Muscle of back (tissue), 11 donors: ENCODE data around the gene ZNF341. TPM values are rescaled to one million over a fixed set of nuclear protein-coding genes. Genes with fewer than 3 reads are reported as not detected.

Experiments used
- DNase-seq, 3 donors: peaks; one replicate each; pipeline versions ENCODE4 v3.0.0 to v3.0.0-alpha.2; 2013
- polyA plus RNA-seq, 10 donors: library from polyadenylated mRNA; unstranded; fragments of 120-200 nt; gene quantifications; one replicate each; pipeline ENCODE4 v1.2.1, GENCODE V29; 2013; ENCODE audit not compliant: insufficient read length in 10 of 10

Gene ZNF341
- polyA plus RNA-seq, 10 donors: 2.2 to 3.6 (median 2.7) TPM

DNA sequence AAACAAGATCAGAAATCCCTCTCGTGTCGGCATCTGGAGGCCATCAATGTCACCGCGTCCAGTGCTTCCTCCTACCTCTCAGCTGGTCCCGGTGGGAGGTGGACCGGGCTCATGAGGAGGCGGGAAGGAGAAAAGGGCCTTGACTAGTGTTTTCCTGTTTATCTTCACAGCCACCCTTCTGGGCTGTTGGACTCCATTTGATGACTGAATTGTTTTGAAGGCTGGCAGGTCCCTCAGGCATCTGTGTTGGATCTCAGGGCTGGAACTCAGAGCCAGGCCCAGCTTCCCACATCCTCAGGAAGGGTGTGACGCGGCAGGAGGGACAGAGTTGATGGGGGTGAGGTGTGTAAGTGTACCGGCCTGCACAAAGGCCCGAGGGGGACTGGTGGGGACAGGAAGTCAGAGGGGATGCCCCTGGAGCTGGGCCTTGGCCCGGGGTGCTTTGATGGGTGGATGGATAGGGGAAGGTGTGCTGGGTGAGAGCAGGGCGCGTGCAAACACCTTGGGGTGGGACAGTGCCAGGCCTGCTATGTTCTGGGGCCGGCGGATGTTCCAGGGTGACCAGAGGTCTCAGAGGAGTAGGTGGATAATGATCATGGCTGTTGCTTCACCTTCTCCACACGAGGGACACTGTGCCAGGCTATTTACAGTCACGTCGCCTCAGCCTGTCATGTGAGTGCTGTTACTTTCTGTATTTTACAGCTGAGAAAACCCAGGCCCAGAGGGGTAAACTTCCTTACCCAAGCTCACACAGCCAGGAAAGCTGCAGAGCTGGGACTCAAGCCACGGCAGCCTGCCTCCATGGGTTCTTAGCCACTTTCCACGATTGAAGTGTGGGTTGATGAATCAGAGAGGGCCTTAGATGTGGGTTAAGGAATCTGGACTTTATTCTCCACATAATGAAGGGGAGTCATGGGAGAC is 61.5 kb downstream of the ZNF341 start:
- peak in 1 of 3 donors; percentile 15 for DNase-seq

DNA sequence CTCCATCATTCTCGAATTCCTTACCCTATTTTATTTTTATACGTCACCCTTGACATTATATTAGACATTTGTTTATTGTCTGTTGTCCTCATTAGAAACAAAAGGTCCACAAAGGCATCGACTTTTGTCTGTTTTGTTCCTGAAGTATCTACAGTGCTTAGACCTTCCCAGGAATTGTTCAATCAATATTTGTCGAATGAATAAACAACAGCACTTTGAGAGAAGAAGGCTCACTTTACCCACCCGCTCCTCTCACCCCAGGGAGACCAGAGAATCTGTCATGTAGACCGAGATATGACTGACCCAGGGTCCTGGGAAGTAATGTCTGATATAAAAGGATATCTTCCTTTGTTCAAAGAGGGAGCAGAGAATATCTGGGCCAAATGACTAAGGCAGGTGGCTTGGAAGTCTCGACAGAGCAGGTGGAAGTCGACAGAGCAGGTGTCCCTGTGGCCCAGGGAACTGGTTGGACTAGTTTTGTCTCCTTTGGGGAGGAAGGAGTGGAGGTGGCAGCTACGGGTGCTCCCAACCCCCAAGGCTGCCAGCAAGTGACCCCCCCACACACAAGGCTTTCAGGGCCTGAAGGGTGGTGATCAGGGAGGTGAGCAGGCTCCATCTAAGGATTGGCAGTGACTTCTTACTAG is 64.6 kb downstream of the ZNF341 start:
- no peak for DNase-seq

DNA sequence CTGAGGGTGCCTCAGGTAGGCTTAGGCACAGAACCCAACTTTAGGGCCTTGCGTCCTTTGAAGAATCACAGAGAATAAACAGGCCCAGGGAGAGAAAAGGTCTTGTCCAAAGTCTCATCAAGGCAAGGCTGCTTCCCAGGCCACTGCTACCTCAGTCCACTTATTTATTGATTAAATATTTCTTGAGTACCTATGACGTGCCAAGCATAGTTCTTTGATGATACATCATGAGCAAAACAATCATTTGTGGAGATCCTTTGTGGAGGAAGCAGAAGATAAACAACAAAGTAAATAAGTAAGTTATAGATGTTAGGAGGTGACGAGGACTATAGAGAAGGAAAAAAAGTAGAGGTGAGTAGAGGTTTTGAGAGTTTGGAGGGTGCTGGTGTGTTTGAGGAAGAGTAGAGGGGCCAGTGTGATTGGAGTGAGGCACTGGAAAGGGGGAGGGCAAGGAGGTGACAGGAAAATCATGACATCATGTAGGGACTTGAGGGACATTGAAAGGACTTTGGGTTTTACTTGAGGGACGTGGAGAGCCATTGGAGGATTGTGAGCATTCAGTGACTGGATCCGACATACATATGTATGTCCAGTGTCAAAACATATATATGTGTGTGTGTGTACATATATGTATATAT is 65.2 kb downstream of the ZNF341 start:
- DNase-seq: no peak

DNA sequence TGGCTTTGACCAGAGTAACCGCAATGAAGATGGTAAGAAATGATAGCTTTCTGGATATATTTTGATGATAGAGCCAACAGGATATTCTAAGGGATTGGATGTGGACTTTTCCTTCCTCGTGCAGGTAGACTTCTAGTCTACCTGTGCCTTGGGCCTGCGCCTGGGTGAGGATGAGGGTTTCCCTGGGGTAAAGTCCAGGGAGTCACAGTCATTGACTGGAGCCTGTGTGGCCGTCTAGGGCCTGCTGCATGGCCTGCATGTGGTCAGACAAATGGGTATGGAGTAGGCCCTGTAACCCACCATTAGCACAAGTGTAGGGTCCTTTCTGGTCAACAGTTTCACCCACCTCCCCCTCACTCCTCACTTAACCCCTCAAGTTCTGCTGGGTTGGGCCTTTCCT is 66.6 kb downstream of the ZNF341 start:
- DNase-seq: no peak

DNA sequence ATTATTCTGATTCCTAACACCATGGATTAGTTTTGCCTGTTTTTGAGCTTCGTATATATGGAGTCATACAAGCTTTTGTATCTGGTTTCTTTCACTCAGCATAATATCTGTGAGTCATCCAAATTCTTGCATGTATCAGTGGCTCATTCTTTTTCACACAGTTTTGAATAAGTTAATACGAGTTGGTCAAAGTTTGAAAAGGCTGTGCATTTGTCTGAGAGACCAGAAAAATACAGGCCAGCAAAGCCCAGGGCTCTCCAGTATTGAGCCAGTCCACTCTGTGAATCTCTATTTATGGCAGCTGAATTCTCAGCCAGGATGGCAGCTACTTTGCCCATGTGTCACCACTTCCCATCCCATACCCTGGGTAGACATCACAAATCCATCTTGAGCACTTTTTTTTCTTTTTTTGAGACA is 72.1 kb downstream of the ZNF341 start:
- DNase-seq: peak in 1 of 3 donors; percentile 34

DNA sequence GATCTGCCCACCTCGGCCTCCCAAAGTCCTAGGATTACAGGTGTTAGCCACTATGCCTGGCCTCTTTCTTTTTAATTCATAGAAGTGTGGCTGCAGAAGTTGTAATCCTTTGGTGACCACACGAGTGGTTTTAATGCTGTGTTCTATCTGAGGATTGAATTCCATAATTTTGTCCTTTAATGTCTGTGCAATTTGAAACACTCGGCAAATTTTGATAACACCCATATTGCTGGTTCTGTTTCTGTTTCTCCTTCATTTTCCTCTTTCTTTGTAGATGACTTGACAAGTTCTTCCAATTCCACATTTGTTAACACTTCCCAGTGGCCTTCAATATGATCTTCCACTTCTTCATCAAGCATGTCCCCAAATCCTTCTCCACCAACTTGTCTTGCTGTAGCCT is 76.6 kb downstream of the ZNF341 start:
- no peak for DNase-seq

DNA sequence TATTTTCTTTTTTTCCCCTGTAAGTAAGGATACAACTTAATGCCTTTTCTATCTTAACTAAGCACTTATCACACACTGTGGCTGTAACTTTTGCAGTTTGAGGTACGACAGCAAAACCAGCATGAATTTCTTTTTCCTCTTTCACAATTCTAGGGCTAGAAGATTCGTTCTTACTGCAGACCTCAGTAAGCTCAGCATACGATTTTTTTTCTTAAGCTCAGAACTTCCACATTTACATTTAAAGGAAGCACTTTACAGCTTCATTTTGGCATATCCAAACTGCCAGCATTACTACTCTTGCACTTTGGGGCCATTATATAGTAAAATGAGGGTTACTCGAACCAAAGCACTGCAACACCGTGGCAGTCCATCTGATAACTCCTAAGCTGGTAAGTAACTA is 78.5 kb downstream of the ZNF341 start:
- no peak for DNase-seq

DNA sequence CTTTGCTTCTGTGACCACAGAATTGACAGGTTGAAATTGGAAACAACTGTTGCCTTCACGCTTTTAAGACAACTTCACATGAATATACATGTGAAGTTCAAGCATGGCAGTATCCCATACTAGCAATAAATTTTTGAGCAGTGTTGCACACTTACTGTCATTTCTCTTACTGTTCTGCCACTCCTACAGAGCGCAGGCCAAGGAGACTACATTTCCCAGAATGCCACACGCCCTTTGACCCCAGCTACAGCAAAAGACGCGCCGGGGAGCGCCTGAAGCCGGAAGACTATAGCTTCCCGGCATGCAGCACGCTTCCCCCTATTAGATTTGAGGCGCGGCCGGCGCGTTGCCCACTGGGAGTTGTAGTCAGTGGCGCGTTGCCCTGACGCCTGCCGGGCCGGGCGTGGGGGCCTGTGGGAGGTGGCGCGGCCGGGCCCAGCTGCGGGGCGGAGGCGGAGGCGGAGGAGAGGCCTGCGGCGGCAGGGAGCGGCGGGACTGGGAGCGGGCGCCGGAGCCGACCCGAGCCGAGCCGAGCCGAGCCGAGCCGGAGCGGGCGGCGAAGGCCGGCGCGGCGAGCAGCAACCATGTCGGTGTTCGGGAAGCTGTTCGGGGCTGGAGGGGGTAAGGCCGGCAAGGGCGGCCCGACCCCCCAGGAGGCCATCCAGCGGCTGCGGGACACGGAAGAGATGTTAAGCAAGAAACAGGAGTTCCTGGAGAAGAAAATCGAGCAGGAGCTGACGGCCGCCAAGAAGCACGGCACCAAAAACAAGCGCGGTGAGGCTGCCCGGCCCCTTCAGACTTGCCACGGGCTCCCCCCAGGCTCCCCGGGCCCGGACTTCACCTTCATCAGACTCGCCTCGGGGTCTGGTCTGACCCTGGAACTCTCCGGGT is 79.3 kb downstream of the ZNF341 start, which contains the start of gene CHMP4B:
TSS of gene CHMP4B (plus strand) at position 464 of the 891 bp plus-strand sequence. CDS start at position 585, 121 bp downstream.
- DNase-seq: peak; percentile 99 to 100 (median 99)

DNA sequence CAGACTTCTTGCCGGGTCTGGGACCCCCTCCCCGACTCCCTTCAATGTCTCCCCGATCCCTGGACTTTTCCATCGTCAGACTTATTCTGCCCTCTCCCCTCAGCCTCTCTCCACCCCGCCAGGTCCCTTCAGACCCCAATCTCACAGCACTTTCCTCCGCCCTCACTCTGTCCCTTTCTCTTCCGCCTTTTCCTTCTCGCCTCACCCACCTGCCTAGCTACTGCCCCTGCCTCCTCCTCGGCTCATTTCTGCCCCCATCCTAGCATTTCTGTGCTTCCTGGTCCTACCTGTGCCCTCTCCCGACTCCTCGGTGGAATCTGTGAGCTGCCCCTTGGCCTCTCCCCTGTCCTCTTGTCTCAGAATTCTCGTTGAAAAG is 80.0 kb downstream of the ZNF341 start:
- peak in 1 of 3 donors; percentile 64 for DNase-seq

DNA sequence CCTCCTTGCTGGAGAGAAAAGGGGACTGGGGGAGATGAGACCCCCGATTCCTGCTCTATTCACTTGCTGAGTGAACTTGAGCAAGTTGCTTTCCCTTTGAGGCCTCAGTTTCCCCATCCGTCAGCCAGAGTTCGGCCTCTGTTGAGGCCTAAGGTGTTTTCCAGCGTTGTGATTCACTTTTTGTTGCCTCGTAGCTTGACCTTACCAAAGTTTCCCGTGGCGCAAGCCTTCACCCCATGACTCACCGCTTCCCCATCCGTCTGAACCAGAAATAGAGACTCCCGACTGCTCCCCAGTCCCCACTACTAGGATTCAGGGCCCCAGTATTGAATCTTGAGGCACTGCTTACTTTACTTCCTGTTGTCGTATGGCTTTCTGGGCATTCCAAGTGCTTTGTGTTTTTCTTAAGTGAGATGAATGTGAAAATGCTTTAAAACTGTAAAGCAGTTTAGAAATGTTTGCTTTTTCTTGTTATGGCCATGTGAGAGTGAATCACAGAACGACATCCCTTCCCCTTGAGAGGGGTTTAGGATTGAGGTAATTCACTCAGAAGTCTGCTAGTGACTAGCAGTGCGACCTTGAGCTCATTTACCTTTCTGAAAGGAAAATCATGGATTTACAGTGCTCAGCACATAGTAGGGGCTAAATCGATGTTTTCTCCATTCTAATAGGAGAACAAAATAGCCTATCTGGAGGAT is 80.5 kb downstream of the ZNF341 start:
- DNase-seq: peak in 2 of 3 donors; percentile 41 to 67

DNA sequence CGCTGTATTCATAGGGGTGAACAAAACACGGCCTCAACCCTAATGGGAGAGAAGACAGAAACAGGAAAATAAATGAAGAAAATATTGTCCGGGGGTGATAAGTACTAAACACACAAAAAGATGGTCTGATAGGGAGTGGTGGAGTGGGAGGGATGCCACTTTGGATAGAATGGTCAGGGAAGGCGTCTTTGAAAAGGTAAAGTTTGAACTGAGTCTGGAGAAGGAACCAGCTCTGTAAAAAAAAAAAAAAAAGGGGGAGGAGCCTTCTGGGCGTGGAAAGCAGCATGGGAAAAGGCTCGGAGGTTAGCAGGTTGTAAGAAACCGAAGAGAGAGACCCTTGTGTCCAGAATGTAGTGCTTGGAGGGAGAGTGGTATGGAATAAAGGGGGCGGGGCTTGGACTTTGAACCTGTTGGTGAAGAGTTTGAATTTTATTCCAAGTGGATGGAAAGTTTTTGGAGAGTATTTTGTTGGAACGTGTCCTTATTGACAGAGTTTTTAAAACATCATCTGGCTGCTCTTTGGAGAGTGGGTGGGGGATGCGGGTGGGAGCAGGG is 81.2 kb downstream of the ZNF341 start:
- DNase-seq: peak in 1 of 3 donors; percentile 63

DNA sequence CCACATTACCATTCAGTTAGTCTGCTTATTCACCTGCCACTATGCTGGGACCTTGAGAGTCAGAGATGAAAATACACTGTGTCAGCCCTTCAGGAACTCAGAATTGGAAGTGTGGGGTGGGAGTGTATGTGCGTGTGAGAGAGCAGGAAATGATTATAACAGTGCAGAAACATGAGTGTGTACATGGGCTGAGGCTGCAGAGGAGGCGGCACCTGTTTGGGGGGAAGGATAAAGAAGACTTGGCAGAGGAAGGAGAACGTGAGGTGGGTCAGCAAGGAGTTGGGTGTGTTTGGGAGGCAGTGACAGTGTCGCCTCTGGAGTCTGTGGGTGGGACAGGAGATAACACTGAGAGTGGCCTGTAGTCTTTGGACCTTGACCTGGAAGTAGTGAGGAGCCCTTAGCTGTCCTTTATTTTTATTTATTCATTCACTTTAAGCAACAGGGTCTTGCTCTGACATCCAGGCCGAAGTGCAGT is 82.5 kb downstream of the ZNF341 start:
- DNase-seq: no peak

DNA sequence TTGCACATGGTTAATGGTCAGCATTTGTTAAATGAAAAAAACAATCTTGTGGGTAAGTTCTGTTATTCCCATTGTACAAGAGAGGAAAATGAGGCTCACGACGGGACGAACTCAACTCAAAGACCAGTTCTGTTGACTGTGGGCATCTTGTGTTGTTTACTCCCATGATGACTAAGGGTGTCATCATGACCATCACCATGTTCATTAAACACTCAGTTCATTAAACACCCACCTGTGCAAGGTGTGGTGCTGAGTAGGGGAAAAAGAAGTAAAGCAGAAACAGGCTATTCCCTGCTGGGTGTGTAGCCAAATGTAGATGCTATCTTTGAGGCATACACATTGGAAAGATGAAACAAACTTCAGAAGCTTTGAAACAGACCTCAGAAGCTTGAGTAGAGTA is 83.9 kb downstream of the ZNF341 start:
- DNase-seq: no peak

DNA sequence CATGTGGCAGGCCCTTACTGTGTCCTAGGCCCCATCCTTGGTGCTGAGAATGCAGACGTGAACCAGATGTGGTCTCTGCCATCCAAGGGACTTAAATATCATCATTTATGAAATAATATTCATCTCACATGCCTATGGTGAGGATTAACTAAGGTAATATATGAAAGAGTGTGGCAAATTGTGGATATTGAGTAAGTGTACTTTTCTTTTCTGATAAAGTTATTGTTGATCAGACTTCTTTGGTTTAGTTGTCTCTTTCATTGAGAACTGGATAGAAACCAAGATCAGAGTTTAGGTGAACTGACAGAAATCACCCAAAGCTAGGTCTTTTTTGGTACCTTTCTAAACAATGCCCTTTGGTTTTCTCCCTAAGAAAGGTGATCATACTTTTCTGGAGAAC is 84.4 kb downstream of the ZNF341 start:
- no peak for DNase-seq

DNA sequence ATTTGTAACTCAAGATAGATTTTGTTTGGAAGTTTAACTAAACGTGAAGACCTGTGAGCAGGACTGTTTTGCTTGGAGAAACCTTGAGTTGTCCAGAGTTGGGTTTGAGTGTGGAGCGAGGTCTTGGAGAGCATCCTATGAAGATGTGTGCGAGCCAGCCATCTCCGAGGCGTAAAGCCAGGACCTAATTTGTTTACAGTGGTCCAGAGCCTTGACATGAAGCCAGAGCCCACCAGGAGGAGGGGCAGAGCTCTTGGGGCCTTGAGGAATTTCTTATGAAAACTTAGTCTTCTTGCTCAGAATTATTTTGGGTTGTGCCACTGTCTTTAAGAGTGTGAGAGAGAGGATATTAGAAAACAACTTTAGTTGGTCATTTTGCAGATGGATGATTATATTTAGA is 85.6 kb downstream of the ZNF341 start:
- no peak for DNase-seq

DNA sequence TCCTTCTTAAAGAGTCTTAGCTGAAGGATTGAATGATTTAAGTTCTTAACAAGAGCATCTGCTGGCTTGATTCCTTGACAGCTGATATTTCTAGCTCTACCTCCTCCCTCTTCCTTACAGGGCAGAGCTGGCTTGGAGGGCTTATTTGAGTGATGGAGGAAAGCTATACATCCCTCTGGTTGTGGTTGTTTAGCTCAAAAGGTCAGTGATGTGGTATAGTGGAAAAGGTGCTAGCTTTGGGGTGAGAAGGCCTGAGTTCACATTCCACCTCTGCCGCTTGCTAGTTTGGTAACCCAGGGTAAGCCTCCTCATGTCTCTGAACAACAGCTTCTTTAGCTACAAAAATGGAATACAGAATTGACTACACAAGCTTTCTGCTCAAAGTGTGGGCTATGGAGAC is 87.7 kb downstream of the ZNF341 start:
- no peak for DNase-seq

DNA sequence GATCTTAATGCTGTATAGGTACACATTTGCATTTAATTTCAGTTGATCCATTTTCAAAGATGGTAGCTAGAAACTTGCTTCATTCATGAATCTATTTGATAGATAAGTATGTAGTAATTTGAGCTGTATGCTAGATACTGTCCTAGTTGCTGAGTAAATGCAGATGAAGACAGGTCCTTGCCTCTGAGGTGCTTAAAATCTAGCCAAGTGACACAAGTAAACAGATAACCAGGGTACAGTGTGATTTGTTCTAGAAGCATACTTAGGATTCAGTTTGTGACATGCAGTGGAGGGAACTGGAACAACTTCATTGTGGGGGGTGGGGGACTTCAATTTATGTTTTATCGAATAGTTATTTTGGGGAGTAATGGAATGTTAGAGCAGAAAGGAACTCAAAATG is 88.6 kb downstream of the ZNF341 start:
- DNase-seq: no peak

DNA sequence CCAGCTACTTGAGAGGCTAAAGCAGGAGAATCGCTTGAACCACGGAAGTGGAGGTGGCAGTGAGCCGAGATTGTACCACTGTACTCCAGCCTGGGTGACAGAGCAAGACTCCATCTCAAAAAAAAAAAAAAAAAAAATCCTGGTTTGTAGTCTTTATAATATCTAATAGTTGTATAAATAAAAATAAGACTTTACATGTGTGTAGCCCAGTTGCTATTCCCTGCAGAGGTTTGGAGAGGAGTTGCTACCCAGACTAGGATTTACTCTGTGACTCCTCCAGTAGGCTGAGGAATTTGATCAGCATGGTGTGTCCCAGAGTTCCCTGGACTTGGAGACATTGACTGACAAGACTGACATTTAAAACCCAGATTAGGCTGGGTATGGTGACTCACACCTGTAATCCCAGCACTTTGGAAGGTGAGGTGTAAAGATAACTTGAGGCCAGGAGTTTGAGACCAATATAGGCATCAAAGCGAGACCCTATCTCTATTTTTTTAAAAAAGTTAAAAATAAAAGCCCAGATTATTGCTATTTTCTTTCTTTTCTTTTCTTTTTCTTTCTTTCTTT is 89.6 kb downstream of the ZNF341 start:
- DNase-seq: no peak

DNA sequence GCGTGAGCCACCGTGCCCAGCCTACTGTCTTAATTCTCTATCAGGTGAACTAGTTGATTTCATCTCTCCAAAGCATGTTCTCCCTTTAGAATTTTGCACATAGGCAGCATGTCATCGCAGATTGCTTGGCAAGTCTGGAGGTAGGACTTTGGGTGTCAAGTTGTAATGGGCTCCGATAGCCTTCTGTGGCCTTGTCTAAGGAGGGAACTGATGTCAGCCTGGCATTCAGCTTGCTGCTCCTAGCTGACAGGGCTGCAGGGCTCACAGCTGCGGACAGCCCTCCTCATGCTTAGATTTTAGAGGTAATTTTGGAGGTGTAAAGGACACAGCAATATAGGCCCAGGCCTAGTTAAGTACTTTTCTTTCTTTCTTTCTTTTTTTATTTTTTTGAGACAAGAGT is 90.6 kb downstream of the ZNF341 start:
- DNase-seq: no peak

DNA sequence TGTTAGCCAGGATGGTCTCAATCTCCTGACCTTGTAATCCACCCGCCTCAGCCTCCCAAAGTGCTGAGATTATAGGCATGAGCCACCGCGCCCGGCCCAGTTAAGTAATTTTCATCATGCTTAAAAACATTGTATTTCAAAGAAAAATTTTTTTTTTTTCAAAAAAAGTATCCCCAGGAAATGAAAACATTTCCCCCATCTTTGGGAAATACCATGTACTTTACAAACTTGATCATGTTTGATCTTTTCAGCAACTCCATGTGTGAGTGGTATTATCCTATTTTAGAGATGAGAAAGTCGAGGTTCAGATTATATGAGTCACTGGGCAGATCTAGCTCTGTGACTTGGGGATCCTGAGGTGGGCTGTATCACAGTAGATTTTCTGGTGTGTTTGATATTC is 91.2 kb downstream of the ZNF341 start:
- no peak for DNase-seq
